ENCODE results near the gene MAL.

DNA sequence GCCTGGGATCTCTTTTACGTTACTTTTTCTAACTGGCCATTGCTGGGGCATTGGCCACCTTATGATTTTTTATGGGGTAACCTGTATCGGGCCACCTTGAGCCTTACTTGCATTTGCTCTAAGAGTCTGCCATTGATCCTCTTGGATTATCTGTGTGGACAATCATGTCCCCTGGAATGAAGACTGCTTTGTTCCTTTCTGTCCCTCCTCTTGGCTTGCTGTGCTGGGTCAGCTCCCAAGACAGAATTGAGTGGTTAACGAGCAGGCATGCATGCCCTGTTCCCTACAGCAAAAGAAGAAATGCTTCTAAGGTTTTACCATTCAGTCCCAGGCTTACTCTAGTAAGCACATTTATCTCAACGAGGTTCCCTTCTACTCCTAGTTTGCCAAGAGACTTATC lies 46.3 kb downstream of the MAL start:
- TF ChIP-seq, protein P1, sequence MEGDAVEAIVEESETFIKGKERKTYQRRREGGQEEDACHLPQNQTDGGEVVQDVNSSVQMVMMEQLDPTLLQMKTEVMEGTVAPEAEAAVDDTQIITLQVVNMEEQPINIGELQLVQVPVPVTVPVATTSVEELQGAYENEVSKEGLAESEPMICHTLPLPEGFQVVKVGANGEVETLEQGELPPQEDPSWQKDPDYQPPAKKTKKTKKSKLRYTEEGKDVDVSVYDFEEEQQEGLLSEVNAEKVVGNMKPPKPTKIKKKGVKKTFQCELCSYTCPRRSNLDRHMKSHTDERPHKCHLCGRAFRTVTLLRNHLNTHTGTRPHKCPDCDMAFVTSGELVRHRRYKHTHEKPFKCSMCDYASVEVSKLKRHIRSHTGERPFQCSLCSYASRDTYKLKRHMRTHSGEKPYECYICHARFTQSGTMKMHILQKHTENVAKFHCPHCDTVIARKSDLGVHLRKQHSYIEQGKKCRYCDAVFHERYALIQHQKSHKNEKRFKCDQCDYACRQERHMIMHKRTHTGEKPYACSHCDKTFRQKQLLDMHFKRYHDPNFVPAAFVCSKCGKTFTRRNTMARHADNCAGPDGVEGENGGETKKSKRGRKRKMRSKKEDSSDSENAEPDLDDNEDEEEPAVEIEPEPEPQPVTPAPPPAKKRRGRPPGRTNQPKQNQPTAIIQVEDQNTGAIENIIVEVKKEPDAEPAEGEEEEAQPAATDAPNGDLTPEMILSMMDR (IDR thresholded peaks at IDR 0.05) = no peak
- no peak for TF ChIP-seq POLR2A (IDR thresholded peaks at IDR 0.05)

Measured in Peyer's patch (tissue), 4 donors.